Measurements from ENCODE around the gene GTF2F2. TPM values are rescaled to one million over a fixed set of nuclear protein-coding genes. Genes with fewer than 3 reads are reported as not detected.

GTF2F2 gene
- total RNA-seq, 4 donors from 2014 or later: 12.1 to 18.1 (median 14.8) TPM

DNA sequence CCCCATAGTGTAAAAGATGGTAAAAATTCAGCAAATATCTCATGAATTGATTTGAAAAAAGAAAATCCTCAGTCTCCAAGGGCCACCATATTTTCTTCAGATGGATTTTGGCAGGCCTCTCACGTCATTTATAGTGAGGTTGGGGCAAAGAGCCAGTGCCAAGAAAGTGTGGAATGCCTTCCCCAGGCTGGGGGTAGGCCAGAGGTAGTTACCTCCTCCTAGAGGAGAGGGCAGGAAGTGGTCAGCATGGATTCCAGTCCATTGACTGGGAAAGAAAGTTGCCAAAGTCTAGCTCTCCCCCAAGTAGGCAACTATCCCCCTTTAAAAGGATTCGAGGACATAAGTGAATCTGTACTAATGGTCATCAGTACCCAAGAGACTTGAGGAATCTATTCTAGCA is 148.9 kb downstream of the GTF2F2 start:
- ATAC-seq (ENCODE audit: low FRiP score) (no peak), DNase-seq (ENCODE audit: low spot score) (no peak)
- TF ChIP-seq, protein P1, sequence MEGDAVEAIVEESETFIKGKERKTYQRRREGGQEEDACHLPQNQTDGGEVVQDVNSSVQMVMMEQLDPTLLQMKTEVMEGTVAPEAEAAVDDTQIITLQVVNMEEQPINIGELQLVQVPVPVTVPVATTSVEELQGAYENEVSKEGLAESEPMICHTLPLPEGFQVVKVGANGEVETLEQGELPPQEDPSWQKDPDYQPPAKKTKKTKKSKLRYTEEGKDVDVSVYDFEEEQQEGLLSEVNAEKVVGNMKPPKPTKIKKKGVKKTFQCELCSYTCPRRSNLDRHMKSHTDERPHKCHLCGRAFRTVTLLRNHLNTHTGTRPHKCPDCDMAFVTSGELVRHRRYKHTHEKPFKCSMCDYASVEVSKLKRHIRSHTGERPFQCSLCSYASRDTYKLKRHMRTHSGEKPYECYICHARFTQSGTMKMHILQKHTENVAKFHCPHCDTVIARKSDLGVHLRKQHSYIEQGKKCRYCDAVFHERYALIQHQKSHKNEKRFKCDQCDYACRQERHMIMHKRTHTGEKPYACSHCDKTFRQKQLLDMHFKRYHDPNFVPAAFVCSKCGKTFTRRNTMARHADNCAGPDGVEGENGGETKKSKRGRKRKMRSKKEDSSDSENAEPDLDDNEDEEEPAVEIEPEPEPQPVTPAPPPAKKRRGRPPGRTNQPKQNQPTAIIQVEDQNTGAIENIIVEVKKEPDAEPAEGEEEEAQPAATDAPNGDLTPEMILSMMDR (IDR thresholded peaks at IDR 0.05): no peak

DNA sequence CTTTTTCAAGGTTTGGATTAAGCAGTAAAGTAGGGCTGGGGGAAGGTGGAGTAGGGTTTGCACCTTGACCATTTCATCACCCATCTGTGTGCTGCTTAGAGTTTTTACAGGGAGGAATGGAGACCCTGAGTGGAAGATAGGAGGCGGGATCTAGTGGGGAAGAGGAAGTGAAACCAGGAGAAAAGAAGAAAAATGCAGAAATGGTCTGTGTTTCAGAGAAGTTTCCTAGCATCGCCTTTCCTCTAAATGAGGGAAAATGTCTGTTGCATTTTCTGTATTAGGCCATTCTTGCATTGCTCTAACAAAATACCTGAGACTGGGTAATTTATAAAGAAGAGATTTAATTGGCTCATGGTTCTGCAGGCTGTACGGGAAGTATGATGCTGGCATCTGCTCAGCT is 156.6 kb downstream of the GTF2F2 start:
- no peak for ATAC-seq (ENCODE audit: low FRiP score)
- no peak for DNase-seq (ENCODE audit: low spot score)
- TF ChIP-seq, protein P1 (IDR thresholded peaks at IDR 0.05): no peak

DNA sequence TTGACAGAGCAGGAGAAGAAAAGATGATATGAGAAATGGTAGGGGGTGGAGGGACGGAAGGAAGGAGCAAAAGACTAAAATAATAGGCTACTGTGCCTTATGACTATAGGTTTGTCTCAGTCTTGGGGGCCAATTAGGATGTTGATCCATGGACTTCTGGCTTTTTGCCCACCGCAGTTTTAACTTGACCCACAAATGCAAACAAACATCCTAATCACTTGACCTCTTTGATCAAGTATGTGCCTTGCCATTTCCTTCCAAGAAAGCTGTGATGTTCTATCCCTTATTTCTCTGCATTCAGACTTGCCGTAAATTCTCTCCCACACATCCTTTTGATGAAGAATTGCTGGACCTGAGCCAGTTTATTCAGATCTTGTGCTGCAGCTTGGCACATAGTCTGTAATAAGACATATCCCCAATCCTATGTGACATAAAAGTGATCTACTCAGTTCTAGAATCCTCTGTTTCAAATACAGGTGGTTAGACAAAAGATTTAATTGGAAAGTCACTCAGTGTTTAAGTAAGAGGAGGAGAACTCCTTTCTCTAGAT is 157.9 kb downstream of the GTF2F2 start:
- ATAC-seq (ENCODE audit: low FRiP score) (no peak), DNase-seq (ENCODE audit: low spot score) (no peak)
- TF ChIP-seq, protein P1 (IDR thresholded peaks at IDR 0.05): no peak

DNA sequence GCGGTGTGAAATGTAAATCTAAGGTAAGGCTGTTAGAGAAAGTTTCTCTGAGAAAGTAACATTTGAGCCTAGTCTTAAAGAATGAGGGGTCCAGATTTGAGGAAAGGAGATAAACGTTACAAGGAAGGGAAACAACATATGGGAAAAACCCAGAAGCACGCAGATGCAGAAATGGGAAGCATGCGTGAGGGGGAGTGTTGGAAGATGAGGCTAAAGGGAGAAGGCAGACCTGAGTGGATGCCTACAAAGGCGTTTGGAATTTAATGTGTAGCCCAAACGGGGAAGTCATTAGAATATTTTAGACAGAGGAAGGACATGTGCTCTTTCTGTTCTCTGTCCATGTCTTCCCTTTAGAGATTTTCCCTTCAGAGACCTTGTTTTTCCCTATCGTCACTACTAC is 159.7 kb downstream of the GTF2F2 start:
- DNase-seq (ENCODE audit: low spot score) (no peak), ATAC-seq (ENCODE audit: low FRiP score) (no peak)
- TF ChIP-seq, protein P1 (IDR thresholded peaks at IDR 0.05): no peak

DNA sequence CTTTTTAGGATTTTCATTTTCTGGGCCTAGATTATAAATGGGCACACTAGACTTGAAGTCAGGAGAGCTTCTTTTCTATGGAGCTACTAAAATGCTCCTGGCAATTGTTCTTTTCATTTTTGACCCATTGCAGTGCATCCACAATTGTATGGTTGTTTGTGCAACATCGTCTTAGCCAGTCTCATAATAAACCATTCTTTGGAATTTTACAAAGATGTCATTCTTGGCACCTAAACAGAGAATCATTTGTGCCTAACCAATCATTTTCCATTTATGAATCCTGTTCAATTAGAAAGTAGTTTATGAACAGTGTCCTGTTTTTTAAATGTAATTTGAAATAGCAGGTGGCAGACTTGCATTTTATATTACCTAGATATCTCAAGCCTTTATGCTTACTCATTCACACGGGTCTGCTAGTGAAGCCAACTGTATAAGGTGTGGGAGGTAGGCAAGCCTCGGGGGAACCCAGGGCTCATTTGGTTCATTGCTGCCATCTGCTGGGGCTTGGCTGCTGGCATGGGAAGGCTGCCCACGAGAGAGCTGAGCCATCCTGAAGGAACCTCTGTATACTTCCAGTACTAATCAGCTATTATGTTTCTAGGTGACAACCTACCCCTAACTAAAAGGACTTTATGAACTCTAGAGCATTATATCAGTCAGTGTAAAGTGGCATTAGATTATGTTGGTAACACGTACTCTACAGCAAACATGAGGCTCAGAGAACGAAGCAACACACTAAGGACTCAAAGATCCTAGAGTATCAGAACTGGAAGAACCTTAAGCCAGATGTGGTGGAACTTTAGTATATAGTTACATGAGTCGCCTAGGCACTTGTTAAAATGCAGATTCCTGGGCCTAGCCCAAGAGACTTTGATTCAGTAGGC is 160.7 kb downstream of the GTF2F2 start:
- DNase-seq (ENCODE audit: low spot score): peak; percentile 39
- TF ChIP-seq, protein P1 (IDR thresholded peaks at IDR 0.05): no peak
- ATAC-seq (ENCODE audit: low FRiP score): peak; percentile 99

DNA sequence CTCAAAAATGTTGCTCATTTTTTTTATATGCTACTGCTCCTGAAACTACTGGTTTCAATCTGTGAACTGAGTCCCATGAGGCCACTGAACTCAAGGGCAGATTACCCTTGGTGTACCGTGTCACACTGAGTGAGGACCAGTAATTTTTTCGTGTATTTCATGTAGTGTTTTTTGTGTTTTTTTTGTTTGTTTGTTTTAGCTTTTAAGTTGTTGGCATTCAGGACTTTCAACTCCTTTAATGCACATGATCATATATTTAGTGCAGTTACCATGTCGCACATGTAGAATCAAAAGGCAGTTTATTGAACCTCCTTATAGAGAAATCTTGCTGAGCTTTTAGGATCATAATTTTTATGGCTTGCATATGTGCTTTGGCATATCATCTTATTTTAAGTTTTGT is 162.7 kb downstream of the GTF2F2 start:
- TF ChIP-seq, protein P1 (IDR thresholded peaks at IDR 0.05): no peak
- ATAC-seq (ENCODE audit: low FRiP score): no peak

More for the DNA sequence above, 162.7 kb downstream of the GTF2F2 start:
- DNase-seq (ENCODE audit: low spot score): no peak

Data from omental fat pad (tissue), 4 donors.